A549 (cell line): ENCODE data around the gene CA12.

Experiments
- GATA3 ChIP-seq: IDR thresholded peaks from 2 replicates; pipeline ENCODE4 v1.6.1; 2012; ENCODE audit warnings: borderline replicate concordance
- HOXA7 ChIP-seq: fragments of 250-450 bp; sonication (Bioruptor Pico); IDR thresholded peaks from 2 replicates; pipeline ENCODE4 v1.5.0; 2020; ENCODE audit warnings: mild to moderate bottlenecking, moderate library complexity
- NR3C1 ChIP-seq: fragments of >200 bp; sonication (Bioruptor Twin); formaldehyde crosslinking; IDR thresholded peaks from 3 replicates; pipeline ENCODE4 v1.6.1; 2017
- POLR2A ChIP-seq: IDR thresholded peaks from 2 replicates; pipeline ENCODE4 v1.6.1; 2012; ENCODE audit warnings: mild to moderate bottlenecking, low read length
- TF ChIP-seq, protein P1 (sequence below): fragments of >200 bp; sonication (Bioruptor Twin); formaldehyde crosslinking; IDR thresholded peaks from 3 replicates; pipeline ENCODE4 v1.5.1; 2016

DNA sequence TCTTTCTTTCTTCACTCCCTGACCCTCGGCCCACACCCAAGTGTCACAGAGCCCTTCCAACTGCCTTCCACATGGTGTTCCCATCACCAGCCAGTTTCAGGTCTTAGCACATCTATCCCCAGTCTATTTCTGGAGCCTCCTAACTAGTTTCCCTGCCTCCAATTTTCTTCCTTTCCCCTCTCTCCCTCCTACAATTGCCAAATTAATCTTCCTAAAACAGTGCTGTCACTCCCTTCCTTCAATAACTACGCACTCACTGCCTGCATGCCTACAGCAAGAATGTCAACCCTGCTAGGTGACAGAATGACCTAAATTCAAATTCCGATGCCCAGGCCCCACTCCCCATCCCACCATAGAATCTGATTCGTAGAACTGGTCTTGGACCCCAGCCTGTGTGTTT, 36.1 kb upstream of the CA12 start:
- TF ChIP-seq GATA3 (no peak), POLR2A (no peak), HOXA7 (no peak), NR3C1 (no peak)
- TF ChIP-seq, protein P1, sequence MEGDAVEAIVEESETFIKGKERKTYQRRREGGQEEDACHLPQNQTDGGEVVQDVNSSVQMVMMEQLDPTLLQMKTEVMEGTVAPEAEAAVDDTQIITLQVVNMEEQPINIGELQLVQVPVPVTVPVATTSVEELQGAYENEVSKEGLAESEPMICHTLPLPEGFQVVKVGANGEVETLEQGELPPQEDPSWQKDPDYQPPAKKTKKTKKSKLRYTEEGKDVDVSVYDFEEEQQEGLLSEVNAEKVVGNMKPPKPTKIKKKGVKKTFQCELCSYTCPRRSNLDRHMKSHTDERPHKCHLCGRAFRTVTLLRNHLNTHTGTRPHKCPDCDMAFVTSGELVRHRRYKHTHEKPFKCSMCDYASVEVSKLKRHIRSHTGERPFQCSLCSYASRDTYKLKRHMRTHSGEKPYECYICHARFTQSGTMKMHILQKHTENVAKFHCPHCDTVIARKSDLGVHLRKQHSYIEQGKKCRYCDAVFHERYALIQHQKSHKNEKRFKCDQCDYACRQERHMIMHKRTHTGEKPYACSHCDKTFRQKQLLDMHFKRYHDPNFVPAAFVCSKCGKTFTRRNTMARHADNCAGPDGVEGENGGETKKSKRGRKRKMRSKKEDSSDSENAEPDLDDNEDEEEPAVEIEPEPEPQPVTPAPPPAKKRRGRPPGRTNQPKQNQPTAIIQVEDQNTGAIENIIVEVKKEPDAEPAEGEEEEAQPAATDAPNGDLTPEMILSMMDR = no peak
